WTC11 (cell line): ENCODE data around the gene ZDHHC8. TPM values are rescaled to one million over a fixed set of nuclear protein-coding genes. Genes with fewer than 3 reads are reported as not detected.

Experiments used
- ATAC-seq: fragments of 200-7000 bp; cut with Tn5 transposase; 2 replicates; pipeline ENCODE4 v1.10.0; 2021; ENCODE audit warnings: mild to moderate bottlenecking, moderate library complexity
- CTCF ChIA-PET: fragments of 300-600 bp; sonication (Branson Sonifier 250); formaldehyde crosslinking; loops from one replicate; lab custom pipeline; 2021; ENCODE audit warnings: antibody characterized with exemption; lab: Charles Lee
- POLR2A ChIA-PET: fragments of 350-600 bp; sonication (Branson Sonifier 250); formaldehyde crosslinking; loops from one replicate; lab custom pipeline; 2021; ENCODE audit warnings: antibody characterized with exemption; lab: Charles Lee
- DNase-seq: peaks from one replicate; pipeline ENCODE4 v3.0.0; 2021; ENCODE audit warnings: low spot score
- H3K27ac Mint-ChIP-seq: 2 replicates; pipeline ENCODE4 v1.8.0; 2021; ENCODE audit warnings: mixed read lengths
- H3K27me3 Mint-ChIP-seq: 2 replicates; pipeline ENCODE4 v1.8.0; 2021; ENCODE audit warnings: low read depth, mild to moderate bottlenecking, moderate library complexity, mixed read lengths
- H3K36me3 Mint-ChIP-seq: 2 replicates; pipeline ENCODE4 v1.8.0; 2021; ENCODE audit warnings: mixed read lengths
- H3K4me1 Mint-ChIP-seq: 2 replicates; pipeline ENCODE4 v1.8.0; 2022; ENCODE audit warnings: mixed read lengths
- H3K4me3 Mint-ChIP-seq: 2 replicates; pipeline ENCODE4 v1.8.0; 2021; ENCODE audit warnings: mild to moderate bottlenecking, moderate library complexity, mixed read lengths
- H3K9me3 Mint-ChIP-seq: 2 replicates; pipeline ENCODE4 v1.8.0; 2021; ENCODE audit warnings: mixed read lengths
- ATF1 ChIP-seq: sonication (generic); formaldehyde crosslinking; IDR thresholded peaks from 2 replicates; pipeline ENCODE4 v1.8.1; 2023; ENCODE audit warnings: mild to moderate bottlenecking, moderate library complexity, missing genetic modification reagents
- ELF4 ChIP-seq: sonication (generic); formaldehyde crosslinking; IDR thresholded peaks from 2 replicates; pipeline ENCODE4 v1.8.1; 2022; ENCODE audit warnings: low read depth, mild to moderate bottlenecking, moderate library complexity, missing genetic modification reagents
- ESRRA ChIP-seq: sonication (generic); formaldehyde crosslinking; IDR thresholded peaks from 2 replicates; pipeline ENCODE4 v1.8.1; 2022; ENCODE audit warnings: mild to moderate bottlenecking, missing genetic modification reagents, borderline replicate concordance
- ETV6 ChIP-seq: sonication (generic); formaldehyde crosslinking; IDR thresholded peaks from 2 replicates; pipeline ENCODE4 v1.8.1; 2022; ENCODE audit warnings: mild to moderate bottlenecking, missing genetic modification reagents
- GABPB1 ChIP-seq: sonication (generic); formaldehyde crosslinking; IDR thresholded peaks from 2 replicates; pipeline ENCODE4 v1.8.1; 2023; ENCODE audit warnings: mild to moderate bottlenecking, missing genetic modification reagents
- KAT7 ChIP-seq: sonication (generic); formaldehyde crosslinking; IDR thresholded peaks from 2 replicates; pipeline ENCODE4 v1.8.1; 2023; ENCODE audit warnings: missing genetic modification reagents, mild to moderate bottlenecking, borderline replicate concordance
- NFATC4 ChIP-seq: fragments of 250-450 bp; sonication (Bioruptor Pico); IDR thresholded peaks from 2 replicates; pipeline ENCODE4 v1.9.0; 2021; ENCODE audit warnings: mild to moderate bottlenecking
- SOX15 ChIP-seq: fragments of 250-450 bp; sonication (Bioruptor Pico); IDR thresholded peaks from 2 replicates; pipeline ENCODE4 v1.9.0; 2021; ENCODE audit warnings: mild to moderate bottlenecking
- TEAD1 ChIP-seq: sonication (generic); formaldehyde crosslinking; IDR thresholded peaks from 2 replicates; pipeline ENCODE4 v1.8.0; 2022; ENCODE audit warnings: mild to moderate bottlenecking, missing genetic modification reagents
- ZNF138 ChIP-seq: sonication (generic); formaldehyde crosslinking; conservative IDR thresholded peaks from 2 replicates; pipeline ENCODE4 v1.8.1; 2022; ENCODE audit warnings: mild to moderate bottlenecking, moderate library complexity, missing genetic modification reagents
- ZNF263 ChIP-seq: sonication (generic); formaldehyde crosslinking; IDR thresholded peaks from 2 replicates; pipeline ENCODE4 v1.8.1; 2022; ENCODE audit warnings: low read depth, mild to moderate bottlenecking, moderate library complexity, missing genetic modification reagents
- ZNF281 ChIP-seq: sonication (generic); formaldehyde crosslinking; IDR thresholded peaks from 2 replicates; pipeline ENCODE4 v1.8.0; 2023; ENCODE audit warnings: mild to moderate bottlenecking, missing genetic modification reagents
- ZNF396 ChIP-seq: fragments of 250-450 bp; sonication (Bioruptor Pico); IDR thresholded peaks from 2 replicates; pipeline ENCODE4 v1.8.0; 2021; ENCODE audit warnings: mild to moderate bottlenecking, moderate library complexity, borderline replicate concordance
- ZNF532 ChIP-seq: fragments of 250-450 bp; sonication (Bioruptor Pico); IDR thresholded peaks from 2 replicates; pipeline ENCODE4 v1.9.0; 2021; ENCODE audit warnings: mild to moderate bottlenecking, borderline replicate concordance
- total RNA-seq: library from RNA; stranded (reverse); gene quantifications from 3 replicates; pipeline ENCODE4 v1.2.3, GENCODE V29; 2021
- TF ChIP-seq, protein P1 (sequence below): sonication (generic); formaldehyde crosslinking; IDR thresholded peaks from 2 replicates; pipeline ENCODE4 v1.8.1; 2023; ENCODE audit warnings: mild to moderate bottlenecking, missing genetic modification reagents, moderate library complexity
- TF ChIP-seq, protein P2 (sequence below): sonication (generic); formaldehyde crosslinking; IDR thresholded peaks from 2 replicates; pipeline ENCODE4 v1.8.0; 2022; ENCODE audit warnings: missing genetic modification reagents
- TF ChIP-seq, protein P3 (sequence below): sonication (generic); formaldehyde crosslinking; IDR thresholded peaks from 2 replicates; pipeline ENCODE4 v1.8.1; 2023; ENCODE audit warnings: mild to moderate bottlenecking, missing genetic modification reagents, moderate library complexity
- TF ChIP-seq, protein P4 (sequence below): fragments of 250-450 bp; sonication (Bioruptor Pico); IDR thresholded peaks from 2 replicates; pipeline ENCODE4 v1.9.0; 2021; ENCODE audit warnings: moderate library complexity, mild to moderate bottlenecking, inconsistent platforms, borderline replicate concordance

Gene ZDHHC8
- total RNA-seq, 1 experiment from 2014 or later = 79.7 TPM

DNA sequence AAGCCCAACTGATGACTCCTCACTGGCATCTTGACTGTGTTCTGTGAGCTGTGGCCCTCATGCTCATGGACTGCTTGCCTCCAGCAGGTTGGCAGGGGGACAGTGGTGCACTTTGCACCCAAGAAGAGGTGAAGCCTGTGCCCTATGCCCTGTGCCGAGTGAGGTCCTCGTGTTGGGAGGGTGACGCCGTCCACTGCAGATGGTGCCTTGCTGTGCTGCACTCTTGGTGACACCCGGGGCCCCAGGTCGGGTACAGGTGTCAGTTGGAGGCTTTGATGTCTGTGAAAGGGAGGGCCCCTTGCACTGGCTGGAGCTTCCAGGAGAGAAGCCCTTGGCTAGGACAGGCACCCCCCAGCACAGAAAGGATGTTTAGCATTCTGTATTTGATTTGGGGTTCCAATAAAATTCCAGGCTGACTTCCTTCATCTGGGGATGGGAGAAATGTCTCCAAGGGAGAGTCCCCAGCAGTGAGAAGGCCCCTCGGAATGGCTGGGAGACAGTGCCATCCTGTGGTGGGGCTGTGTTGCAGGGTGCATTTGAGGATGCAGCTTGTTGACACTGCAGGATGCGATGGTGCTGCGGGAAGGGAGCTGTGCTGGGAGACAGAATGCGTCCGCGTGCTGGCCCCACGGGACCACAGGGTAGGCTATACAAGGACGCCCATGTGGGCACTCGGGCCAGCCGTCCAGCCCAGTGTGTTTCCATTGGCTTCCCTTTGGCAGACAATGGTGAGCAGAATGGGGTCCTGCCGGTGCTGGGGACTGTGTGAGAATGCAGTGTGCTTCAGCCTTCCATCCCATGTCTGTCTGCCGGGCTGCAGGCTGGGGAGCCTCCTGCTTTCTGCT is 2.5 kb upstream of the ZDHHC8 start (continued):
- no peak for TF ChIP-seq ETV6 (CRISPR knock-in tag)
- TF ChIP-seq, protein P1, sequence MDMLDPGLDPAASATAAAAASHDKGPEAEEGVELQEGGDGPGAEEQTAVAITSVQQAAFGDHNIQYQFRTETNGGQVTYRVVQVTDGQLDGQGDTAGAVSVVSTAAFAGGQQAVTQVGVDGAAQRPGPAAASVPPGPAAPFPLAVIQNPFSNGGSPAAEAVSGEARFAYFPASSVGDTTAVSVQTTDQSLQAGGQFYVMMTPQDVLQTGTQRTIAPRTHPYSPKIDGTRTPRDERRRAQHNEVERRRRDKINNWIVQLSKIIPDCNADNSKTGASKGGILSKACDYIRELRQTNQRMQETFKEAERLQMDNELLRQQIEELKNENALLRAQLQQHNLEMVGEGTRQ = no peak

GRCh38 chr22:20129747-20130014 is 1.9 kb upstream of the ZDHHC8 start:
- Mint-ChIP-seq H3K27me3 (no peaks in the 10 kb centered on the region), H3K36me3 (peaks cover 32% of the 10 kb centered on the region), H3K27ac (no peak overlapping the region), H3K4me3 (no peak overlapping the region), H3K4me1 (0 out of 2 replicates have a peak, but pooled peaks cover 6% of the 10 kb centered on the region), H3K9me3 (no peaks in the 10 kb centered on the region)
- ChIA-PET CTCF (interaction anchor here (0.7 to 2.5 kb wide), 6 partner anchors 25 to 171 kb away, joined by 3 to 13 read pairs (median 4); partner anchors contain the start of gene DGCR8), POLR2A (interaction anchor here (1.0 to 1.5 kb wide), 2 partner anchors 14 to 101 kb away, joined by 3 to 6 read pairs; partner anchors contain the start of genes RANBP1 and TRMT2A)
- TF ChIP-seq GABPB1 (no peak), ZNF396 (no peak), KAT7 (CRISPR knock-in tag) (no peak), NFATC4 (CRISPR knock-in tag) (no peak), ZNF532 (CRISPR knock-in tag) (no peak), ZNF138 (CRISPR knock-in tag) (no peak), ZNF263 (CRISPR knock-in tag) (no peak), SOX15 (CRISPR knock-in tag) (no peak), TEAD1 (no peak), ATF1 (CRISPR knock-in tag) (no peak), ZNF281 (CRISPR knock-in tag) (no peak), ELF4 (CRISPR knock-in tag) (no peak), ESRRA (no peak)
- TF ChIP-seq, protein P2, sequence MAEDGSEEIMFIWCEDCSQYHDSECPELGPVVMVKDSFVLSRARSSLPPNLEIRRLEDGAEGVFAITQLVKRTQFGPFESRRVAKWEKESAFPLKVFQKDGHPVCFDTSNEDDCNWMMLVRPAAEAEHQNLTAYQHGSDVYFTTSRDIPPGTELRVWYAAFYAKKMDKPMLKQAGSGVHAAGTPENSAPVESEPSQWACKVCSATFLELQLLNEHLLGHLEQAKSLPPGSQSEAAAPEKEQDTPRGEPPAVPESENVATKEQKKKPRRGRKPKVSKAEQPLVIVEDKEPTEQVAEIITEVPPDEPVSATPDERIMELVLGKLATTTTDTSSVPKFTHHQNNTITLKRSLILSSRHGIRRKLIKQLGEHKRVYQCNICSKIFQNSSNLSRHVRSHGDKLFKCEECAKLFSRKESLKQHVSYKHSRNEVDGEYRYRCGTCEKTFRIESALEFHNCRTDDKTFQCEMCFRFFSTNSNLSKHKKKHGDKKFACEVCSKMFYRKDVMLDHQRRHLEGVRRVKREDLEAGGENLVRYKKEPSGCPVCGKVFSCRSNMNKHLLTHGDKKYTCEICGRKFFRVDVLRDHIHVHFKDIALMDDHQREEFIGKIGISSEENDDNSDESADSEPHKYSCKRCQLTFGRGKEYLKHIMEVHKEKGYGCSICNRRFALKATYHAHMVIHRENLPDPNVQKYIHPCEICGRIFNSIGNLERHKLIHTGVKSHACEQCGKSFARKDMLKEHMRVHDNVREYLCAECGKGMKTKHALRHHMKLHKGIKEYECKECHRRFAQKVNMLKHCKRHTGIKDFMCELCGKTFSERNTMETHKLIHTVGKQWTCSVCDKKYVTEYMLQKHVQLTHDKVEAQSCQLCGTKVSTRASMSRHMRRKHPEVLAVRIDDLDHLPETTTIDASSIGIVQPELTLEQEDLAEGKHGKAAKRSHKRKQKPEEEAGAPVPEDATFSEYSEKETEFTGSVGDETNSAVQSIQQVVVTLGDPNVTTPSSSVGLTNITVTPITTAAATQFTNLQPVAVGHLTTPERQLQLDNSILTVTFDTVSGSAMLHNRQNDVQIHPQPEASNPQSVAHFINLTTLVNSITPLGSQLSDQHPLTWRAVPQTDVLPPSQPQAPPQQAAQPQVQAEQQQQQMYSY (CRISPR knock-in tag) = no peak
- TF ChIP-seq, protein P3, sequence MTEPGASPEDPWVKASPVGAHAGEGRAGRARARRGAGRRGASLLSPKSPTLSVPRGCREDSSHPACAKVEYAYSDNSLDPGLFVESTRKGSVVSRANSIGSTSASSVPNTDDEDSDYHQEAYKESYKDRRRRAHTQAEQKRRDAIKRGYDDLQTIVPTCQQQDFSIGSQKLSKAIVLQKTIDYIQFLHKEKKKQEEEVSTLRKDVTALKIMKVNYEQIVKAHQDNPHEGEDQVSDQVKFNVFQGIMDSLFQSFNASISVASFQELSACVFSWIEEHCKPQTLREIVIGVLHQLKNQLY (CRISPR knock-in tag) = no peak
- TF ChIP-seq, protein P4, sequence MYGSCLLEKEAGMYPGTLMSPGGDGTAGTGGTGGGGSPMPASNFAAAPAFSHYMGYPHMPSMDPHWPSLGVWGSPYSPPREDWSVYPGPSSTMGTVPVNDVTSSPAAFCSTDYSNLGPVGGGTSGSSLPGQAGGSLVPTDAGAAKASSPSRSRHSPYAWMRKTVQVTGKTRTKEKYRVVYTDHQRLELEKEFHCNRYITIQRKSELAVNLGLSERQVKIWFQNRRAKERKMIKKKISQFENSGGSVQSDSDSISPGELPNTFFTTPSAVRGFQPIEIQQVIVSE (CRISPR knock-in tag) = no peak
- DNase-seq (no peak), ATAC-seq (no peak)
